Hematopoietic multipotent progenitor cell treated with erythropoietin and hydrocortisone succinate and interleukin-3 and kit ligand, for 15 days (in vitro differentiated cells): Measurements from ENCODE around the gene KIF5B.
"Not testable (repeated sequence)": the region's sequence is repeated elsewhere in the genome, so short reads cannot be mapped to it uniquely, and the experiment has no call there.

Experiments
- DNase-seq: peaks from one replicate; pipeline ENCODE4 v3.0.0-alpha.2; 2015; ENCODE audit warnings: low spot score

KIF5B gene

GRCh38 chr10:32059472-32059871, 3.2 kb upstream of the KIF5B start:
- DNase-seq = no peak

- DNase-seq = no peak
These were observed 779 bp upstream of the KIF5B start for GRCh38 chr10:32057036-32057372.

- DNase-seq = peak; percentile 53
These were observed 618 bp downstream of the KIF5B start for GRCh38 chr10:32055478-32056135.

GRCh38 chr10:32054094-32054493, 2.1 kb downstream of the KIF5B start:
- no peak for DNase-seq

DNA sequence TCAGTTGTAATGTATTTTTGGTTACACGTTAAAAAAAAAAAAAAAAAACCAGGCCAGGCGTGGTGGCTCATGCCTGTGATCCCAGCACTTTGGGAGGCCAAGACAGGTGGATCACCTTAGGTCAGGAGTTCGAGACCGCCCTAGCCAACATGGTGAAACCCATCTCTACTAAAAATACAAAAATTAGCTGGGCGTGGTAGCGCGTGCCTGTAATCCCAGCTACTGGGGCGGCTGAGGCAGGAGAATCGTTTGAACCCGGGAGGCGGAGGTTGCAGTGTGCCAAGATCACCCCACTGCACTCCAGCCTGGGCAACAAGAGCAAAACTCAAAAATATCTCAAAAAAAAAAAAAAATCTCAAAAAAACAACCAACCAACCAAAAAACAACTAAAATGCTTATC, 2.8 kb downstream of the KIF5B start:
- not testable (repeated sequence) for DNase-seq

GRCh38 chr10:32051926-32052325, 4.3 kb downstream of the KIF5B start:
- DNase-seq = no peak

- DNase-seq = no peak
These were observed 6.0 kb downstream of the KIF5B start for GRCh38 chr10:32050177-32050576.

GRCh38 chr10:32049113-32049512, 7.1 kb downstream of the KIF5B start:
- no peak for DNase-seq

DNA sequence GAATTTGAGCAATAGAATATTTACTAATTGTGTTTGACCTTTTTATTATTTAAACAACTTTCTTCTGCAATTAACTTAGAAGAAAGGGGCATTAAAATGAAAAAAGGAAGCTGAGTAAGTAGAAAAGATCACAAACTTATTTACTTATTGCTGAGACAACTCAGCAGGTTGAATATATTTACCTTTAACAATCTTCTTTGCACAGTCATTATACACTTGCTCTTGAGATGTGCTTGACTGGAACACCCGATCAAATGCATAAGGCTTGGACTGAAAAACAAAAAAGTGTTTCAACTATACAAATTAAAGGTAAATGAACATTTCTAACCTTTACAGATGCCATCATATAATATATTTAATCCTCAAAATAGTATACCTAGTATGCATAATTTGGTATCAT, 7.9 kb downstream of the KIF5B start:
- DNase-seq = no peak

DNA sequence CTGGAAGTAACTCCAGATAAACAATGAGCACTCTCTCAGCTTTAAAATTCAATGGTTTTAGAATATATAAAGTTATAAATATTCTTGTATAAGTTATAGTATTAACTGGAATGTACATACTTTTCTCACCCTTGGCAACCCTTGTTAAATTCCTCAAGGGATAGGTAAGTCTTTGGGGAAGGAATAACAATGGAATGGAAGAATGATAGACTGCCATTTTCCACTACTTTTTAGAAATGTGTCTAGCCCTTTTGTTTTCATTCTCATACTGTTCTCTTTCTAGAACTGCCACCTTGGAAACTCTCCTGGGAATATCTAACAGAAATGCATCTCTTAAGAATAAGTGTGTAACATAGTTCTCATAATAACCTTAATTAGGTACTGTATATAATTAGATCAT, 8.3 kb downstream of the KIF5B start:
- DNase-seq = no peak

GRCh38 chr10:32046151-32046550, 10.1 kb downstream of the KIF5B start:
- DNase-seq = no peak

- not testable (repeated sequence) for DNase-seq
These were observed 13.5 kb downstream of the KIF5B start for GRCh38 chr10:32042730-32043129.

- DNase-seq = no peak
These were observed 14.8 kb downstream of the KIF5B start for GRCh38 chr10:32041290-32042028.

- no peak for DNase-seq
These were observed 16.5 kb downstream of the KIF5B start for GRCh38 chr10:32039734-32040133.

DNA sequence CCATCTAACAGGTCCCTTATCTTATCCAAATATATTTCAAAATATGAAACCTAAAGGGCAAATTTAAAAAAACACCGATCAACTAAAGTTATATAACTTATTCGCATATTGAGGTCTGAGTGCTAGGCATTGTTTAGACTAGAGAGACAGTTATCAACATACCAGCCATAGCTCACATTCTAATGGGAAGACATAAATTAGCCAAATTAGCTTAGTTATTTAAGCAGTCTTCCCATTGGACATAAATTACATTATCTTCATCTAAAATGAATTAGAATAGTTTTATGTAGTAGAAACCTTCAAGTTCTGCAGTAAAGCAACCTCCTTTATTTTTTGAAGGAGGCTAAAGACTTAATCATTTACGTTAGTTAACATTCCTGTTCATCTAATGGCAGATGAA, 17.4 kb downstream of the KIF5B start:
- DNase-seq = no peak

GRCh38 chr10:32036922-32037321, 19.3 kb downstream of the KIF5B start:
- DNase-seq = no peak

DNA sequence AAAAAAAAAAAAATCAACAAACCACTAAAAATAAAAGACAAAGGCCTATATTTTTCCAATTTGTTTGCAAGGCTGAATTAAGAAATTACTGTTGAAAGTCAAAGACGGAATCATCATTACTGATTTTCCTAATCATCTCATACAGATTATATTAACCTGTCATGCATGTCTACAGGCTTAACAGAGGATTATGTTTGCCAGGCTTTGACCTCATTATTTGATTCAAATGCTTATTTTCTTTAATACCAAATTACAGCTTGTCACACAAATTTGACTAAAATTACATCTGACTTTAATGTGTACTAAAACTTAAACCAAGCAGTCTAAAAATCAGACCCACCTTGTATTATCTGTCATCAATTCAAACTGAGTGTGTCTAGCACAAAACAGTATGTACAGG, 21.2 kb downstream of the KIF5B start:
- DNase-seq = no peak

DNA sequence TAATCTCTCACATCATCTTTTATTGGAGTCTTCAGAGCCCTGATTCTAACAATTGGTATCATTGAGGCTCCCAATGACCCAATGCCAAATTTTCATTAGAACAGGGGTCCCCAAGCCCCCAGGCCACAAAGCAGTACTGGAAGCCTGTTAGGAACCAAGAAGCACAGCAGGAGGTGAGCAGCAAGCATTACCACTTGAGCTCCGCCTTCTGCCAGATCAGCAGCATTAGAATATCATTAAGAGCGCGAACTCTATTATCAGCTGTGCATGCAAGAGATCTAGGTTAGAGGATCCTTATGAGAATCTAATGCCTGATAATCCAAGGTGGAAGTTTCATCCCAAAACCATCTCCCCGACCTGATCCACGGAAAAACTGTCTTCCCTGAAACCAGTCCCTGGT, 23.1 kb downstream of the KIF5B start:
- DNase-seq = no peak

DNA sequence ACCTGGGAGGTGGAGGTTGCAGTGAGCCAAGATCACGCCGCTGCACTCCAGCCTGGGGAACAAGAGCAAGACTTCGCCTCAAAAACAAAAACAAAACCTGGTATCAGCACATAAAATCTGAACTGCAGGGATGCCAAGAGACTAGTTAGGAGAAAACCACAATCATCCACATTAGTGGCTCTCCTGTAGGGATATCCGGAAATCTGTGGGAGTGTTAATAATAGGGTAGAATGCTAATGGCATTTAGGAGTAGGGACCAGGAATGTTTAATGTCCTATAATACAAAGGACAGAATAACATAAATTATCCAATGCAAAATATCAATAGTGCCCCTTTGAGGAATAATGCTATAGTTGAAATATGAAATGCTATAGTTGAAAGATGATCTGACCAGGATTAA, 24.3 kb downstream of the KIF5B start:
- DNase-seq = no peak

DNA sequence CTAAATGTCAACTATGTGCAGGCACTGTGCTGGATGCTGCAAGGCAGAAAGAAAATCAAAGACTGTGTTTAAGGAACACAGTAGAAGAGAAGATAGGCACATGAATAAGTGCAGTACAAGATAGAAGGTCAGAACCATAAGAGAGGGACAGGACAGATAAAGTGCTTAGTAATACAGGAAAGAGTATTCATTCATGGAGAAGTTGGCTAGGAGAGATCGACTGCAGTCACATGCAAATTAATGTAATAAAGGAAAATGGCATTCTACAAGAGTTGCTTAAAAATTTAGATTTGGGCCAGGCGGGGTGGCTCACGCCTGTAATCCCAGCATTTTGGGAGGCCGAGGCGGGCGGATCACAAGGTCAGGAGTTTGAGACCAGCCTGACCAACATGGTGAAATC, 24.8 kb downstream of the KIF5B start:
- no peak for DNase-seq

DNA sequence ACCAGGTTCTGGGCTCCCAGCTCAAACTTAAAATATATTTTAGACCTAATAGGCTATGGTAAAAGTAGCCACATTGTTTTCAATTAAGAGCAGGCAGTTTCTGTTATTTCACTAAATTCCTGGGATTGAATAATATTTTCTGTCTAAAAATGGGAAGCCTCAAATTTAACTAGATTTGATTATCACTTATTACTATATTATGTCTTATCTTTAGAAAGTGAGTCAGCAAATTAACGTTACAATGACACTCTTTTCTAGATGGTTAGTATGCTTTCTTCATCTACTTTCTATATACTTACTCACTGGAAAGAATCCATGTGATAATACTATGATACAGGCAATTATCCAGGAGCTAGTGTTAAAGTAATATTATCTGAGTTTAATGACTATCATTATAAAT, 27.5 kb downstream of the KIF5B start:
- DNase-seq = no peak

DNA sequence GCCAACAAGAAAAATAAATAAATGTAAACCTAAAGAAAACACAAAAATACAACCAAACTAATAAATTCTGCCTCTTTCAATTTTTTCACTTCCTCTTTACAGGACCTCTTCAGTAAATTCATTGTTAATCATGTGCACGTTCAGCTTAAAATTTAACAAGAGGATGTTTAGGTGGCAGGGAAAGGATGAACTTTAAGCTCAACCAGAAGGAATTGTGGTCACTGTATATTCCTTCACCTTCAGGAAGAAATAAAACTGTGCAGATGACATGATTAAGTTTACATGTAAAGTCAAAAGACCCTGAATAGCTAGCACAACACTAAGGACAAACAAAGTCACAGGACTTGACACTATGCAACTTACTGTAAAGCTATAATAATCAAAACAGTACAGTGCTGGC, 33.0 kb downstream of the KIF5B start:
- DNase-seq = no peak

DNA sequence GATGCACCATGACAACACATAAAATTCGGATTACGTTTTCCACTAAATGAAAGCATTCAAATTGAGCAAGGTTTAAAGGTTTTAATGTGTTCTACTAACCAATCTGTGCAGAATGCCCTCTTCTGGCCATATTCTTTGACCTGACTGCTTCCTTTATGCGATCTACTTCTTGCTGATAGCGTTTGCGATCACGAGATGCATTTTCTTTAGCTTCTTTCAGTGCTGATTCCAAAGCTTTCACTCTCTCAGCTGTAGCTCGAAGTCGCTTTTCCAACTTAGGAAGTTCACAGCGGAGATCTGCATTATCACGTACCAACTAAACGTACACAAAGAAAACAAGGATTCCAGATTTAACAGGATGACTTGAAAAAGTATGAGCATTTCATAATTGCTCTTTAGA, 39.2 kb downstream of the KIF5B start:
- no peak for DNase-seq

GRCh38 chr10:32015386-32015785, 40.8 kb downstream of the KIF5B start:
- no peak for DNase-seq
